Camera-type eye (tissue), 1 donor: Measurements from ENCODE around the gene NKX6-1. TPM values are rescaled to one million over a fixed set of nuclear protein-coding genes. Genes with fewer than 3 reads are reported as not detected.

ENCODE experiments used
- total RNA-seq: library from RNA; depleted of rRNA; stranded (reverse); fragments of >200 nt; gene quantifications from one replicate; pipeline ENCODE4 v1.2.3, GENCODE V29; 2014

The NKX6-1 gene
- total RNA-seq = 0.27 TPM

DNA sequence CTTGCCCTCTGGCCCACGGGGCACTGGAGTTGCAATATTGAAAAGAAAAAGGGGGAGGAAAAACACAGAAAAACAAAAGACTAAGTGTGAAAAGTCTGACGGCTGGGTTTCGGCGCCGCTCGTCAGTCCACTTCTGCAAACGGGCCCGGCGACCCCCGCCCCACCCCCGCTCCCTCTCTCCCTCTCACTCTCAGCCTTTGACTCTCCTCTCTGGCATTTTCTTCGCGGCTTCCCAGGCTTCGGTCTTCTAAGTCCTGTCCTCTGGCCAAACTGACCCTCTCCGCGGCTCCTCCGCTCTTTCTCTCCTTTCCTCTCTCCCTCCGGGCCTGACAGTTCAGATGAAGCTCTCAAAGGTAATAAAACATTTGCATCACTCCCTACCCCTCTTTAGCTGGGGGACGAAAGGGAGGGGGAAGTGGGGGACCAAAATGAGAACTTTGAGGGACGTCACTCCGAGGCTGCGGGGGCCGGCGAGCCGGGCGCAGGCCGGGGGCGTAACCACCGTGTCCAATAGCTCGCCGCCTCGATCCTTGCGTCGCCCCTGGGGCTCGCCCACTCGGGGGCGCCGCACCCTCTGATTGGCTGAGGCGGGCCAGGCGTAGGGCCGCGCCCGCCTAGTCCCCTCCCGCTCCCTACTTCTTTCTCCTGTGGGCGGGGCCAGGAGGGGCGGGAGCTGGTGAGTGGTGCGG lies at the start of gene NKX6-1:
Gene NKX6-1 (minus strand): TSS at position 358 of the 689 bp plus-strand sequence. CDS start 1,064 bp downstream, outside the sequence.

Other genes with a start within 250 kb of the NKX6-1 start
- gene CDS1, start 83.8 kb upstream of the NKX6-1 start, total RNA-seq = 9.1 TPM